HG03025 (cell line): ENCODE data around the gene IL34.
"Not testable (repeated sequence)": the region's sequence is repeated elsewhere in the genome, so short reads cannot be mapped to it uniquely, and the experiment has no call there.

Experiments used
- ATAC-seq: cut with Tn5 transposase; IDR thresholded peaks from one replicate; pipeline ENCODE4 v1.9.1; 2021; ENCODE audit warnings: mild to moderate bottlenecking, moderate library complexity; ENCODE audit not compliant: unreplicated experiment, low FRiP score

The IL34 gene

DNA sequence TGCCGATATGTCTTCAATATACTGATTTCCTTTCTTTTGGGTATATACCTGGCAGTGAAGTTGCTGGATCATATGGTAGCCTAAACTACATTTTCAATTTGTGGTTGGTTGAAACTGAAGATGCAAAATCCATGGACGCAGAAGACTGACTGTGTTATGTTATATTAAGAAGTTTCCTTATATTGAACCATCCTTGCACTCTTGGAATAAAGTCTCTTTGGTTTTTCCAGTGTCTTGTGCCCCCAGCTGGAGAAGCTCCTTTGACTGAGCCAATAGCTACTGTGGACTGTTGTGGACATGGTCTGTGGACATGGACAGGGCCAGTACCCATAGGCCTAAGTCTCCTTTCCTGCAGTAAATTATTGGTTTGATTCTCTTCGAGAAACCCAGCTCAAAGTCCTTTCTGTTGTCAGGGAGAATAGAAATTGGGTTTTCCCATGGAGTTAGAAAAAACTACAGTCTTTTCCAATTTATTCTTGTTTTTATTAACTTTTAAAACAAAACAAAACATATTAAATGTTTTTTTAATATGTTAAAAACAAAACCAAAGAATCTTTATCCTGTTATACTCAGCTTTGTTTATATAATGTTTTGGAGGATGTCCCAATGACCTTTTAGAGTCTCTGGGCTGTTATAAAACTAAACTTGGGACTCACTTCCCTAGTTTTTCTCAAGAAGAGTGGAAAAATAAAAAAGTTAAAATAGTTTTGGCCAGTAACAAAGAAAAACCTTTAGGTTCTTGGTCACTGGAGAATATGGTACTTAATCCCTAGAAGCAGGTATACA, 15.2 kb upstream of the IL34 start:
- ATAC-seq, result no peak

DNA sequence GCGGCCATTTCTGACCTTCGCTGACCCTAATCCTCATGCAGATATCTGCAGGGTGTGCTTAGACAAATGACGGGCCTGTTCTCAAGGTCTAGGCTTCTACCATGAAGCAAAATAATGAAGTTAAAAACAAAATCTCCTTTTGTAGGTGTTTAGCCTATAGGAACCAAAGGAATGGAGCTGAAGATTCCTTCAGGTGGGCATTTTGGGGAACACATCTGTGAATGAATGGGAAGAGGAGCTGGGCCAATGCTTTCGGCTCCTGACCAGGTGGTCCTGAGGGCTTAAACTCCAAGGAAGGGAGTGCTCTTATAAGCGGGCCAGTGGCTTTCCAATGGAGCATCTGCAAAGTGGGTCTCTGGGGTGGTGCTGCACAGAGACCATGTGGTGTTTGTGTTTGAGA, 14.1 kb upstream of the IL34 start:
- ATAC-seq, result no peak

DNA sequence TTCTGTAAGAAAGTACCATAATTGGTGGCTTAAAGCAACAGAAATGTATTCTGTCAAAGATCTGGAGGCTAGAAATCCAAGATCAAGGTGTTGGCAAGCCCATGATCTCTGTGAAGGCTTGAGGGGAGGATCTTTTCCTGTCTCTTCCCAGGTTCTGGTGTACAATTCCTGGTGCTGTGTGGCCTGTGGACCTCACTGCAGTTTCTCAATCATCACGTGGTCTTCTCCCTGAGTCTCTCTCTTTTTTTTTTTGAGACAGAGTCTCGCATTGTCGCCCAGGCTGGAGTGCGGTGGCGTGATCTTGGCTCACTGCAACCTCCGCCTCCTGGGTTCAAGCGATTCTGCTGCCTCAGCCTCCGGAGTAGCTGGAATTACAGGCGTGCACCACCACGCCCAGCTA, 12.7 kb upstream of the IL34 start:
- ATAC-seq, result not testable (repeated sequence)

DNA sequence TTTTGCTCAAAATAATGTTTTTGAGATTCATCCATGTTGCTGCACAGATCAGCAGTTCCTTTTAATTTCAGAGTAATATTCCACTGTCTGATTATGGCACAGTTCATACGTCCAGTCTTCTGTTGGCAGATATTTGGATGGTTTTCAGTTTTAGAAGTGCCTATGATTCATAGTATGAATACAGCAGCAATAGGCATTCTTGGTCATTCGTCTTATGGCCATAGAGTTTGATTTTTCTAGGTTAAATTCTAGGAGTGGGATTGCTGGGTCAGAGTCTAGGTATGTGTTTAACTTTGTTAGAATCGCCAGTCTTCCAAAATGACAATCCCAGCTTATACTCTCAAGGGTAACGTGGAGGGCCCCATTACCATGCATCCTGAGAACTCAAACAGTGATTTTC, 11.5 kb upstream of the IL34 start:
- no peak for ATAC-seq

DNA sequence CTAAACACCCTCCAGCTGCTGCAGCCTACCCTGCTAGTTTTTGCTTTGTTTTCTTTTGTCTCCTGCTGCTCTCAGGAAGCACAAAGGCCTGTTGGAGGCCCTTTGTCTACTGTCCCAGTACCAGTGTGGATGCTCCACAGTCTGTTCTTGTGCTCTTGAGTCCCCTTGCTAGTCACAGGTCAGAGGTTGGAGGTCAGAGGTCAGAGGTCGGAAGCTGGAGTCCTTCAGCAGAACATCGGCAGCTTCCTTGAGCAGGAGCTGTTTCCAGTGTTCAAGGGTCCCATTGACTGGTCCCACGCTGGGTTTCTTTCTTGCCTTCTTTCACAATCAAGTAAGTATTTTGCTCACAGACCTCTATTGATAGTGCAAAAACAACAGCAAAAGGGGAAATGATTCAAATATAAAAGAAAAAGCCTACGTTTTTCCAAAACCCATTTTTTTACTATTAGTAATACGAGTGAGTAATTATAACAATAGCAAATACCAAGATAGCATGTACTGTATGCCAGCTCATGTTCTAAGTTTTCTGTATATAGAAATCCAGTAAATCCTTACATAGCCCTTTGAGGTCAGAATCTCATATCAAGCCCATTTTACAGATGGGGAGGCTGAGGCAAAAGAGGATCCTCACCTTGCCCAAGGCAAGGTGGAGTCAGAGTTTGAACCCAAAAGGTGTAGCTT, 10.9 kb upstream of the IL34 start:
- no peak for ATAC-seq

DNA sequence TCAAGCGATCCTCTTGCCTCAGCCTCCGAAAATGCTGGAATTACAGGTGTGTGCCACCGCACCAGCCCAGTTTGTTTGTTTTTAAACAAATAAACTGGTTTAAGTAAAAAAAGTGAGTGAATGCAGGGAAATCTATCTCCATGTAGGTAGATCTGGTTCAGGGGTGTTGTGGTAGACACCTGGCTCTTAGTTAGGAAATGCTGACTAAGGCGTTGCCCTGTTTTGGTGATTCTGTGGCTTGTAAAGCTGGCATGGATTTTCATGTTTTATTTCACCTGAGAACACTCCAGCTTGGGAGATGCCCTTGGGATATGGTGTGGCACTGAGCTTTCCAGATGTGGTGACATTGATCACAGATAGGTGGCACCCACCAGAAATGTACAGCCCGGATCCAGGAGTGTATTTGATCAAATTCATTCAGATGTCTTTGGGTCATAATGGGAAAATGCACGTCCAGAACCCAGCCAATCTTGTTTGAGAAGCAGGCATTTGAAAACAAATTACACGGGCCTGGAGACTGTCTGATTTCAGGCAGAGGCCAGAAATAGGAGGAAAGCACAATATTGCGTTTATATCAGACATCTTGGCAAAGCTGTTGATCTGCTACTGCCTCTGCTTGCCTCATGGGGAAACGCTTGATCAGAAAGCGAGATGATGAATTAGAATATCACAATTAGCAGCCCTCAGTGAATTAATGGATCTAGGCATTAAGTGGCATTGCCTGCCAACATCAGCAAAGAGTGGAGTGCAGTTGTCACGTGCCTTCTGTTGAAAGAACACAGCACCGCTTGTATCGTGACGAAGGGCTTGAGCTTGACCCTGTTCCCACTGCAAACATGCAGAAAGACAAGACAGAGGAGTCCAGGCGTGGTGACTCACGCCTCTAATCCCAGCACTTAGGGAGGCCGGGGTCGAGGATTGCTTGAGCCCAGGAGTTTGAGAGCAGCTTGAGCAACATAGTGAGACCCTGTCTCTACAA, 7.3 kb upstream of the IL34 start:
- ATAC-seq, result no peak

DNA sequence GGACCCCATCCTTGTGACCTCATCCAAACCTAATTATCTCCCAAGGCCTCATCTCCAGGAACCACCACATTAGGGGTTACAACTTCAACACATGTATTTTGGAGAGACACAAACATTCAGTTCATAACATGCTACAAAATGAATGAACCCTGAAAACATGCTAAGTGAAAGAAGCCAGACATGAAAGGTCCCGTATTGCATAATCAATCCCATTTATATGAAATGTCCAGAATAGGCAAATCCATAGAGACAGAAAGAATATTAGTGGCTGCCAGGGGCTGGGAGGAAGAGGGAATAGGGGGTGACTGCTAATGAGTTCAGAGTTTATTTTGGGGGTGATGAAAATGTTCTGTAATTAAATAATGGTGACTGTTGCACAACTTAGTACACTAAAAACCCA, 3.7 kb upstream of the IL34 start:
- ATAC-seq, result no peak

DNA sequence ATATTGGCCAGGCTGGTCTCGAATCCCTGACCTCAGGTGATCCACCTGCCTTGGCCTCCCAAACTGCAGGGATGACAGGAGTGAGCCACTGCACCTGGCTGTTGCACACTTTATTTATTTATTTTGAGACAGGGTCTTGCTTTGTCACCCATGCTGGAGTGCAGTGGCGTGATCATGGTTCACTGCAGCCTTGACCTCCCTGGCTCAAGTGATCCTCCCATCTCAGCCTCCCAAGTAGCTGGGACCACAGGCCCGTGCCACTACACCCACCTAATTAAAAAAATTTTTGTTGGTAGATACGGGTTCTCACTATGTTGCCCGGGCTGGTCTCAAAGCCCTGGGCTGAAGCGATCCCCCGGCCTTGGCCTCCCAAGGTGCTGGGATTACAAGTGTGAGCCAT, 3.1 kb upstream of the IL34 start:
- ATAC-seq, result not testable (repeated sequence)

DNA sequence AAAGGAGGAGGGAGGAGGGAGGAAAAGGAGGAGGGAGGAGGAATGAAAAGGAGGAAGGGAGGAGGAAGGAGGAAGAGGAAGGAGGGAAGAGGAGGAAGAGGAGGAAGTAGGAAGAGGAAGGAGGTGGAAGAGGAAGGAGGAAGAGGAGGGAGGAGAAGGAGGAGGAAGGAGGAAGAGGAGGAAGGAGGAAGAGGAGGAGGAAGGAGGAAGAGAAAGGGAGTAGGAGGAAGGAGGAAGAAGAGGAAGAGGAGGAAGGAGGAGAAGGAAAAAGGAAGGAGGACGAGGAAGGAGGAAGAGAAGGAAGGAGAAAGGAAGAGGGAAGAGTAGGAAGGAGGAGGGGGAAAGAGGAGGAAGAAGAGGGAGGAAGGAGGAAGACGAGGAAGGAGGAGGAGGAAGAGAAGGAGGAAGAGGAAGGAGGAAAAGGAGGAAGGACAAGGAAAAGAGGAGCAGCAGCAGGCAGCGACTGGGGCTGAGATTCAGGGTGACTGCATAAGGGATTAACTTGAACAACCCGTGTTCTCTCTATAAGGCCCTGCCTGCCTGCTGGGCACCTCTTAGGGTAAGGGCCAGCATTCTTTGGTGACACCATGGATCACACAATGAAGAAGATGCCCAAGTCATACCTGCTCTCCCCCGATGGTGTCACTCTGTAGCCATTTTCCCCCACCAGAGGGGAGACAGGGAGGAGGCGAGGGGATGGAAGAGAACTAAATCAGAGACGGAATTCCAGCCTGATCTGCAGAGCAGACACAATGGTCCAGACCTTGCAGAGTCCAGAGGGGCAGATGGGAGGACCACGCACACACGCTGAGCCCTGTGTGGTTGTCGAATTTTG, 1.4 kb upstream of the IL34 start:
- no peak for ATAC-seq

DNA sequence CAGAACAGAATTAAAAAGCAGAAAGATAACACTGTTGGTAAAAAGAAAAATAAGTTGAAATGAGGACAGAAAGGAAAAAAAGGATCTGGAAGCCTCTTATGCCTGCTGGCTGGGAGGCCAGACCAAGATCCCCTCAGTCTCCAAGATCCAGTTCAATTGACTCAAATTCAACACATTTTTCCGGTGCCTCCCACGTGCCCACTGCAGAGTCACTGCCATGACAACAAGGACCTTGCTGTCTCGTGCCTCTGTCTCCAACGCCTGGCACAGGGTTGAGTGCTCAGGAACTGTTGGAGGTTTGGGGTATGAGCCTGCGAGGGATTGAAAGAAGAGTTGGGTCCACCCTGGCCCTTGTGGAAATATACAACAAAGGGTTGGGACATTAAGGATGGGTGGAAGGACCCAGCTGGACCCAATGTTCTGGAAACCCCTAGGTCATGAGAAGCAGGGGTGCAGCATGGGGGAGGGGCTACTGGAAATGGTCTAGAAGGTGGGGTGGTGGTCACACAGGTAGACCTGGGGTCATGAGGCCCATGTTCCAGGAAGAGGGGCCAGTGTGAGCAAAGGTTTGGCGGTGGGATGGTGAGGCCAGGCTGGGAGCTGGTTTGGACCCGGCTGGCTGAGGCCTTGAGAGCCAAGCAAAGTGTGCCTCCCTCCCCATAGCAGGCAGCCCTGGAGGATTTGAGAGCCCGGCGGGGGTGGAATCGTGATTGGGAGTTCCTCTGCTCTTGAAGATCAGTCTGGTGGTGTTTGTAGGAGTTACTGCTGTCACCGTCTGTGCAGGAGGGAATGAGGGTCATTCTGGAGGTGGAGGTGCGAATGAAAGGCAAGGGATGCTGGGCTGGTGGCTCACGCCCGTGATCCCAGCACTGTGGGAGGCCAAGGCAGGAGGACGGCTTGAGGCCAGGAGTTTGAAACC, 1.3 kb downstream of the IL34 start:
- no peak for ATAC-seq

DNA sequence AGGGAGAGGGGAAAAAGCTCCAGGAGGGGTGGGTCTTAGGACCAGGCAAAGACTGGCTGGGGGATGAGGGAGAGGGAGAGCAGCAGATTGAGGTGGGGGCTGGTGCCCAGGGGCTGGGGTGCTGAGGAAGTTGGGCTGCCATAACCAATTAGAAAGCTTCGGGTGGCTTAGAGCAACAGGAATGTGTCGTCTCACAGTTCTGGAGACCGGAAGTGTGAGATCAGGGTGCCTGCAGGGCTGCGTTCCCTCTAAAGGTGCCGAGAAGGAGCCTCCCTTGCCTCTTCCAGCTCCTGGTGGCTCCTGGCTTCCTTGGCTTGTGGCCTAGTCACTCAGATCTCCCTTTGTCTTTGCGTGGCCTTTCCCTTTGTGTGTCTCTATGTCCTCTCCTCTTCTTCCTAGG, 2.2 kb downstream of the IL34 start:
- ATAC-seq, result no peak

DNA sequence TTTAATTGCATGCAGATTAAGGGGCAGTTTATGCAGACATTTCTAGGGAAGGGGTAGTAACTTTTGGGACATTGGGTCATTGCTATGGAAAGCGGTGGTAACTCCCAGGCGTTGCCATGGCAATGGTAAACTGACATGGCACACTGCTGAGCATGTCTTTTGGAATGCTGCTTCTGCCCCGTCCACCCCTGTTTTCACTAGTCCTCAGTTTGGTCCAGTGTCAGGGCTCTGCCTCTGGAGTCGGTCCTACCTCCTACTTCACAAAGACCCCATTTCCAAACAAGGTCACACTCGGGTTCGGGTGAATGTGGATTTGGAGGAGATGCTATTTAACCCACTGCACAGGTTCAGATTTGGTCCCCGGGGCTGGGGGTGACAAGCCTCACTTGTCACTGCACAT, 2.9 kb downstream of the IL34 start:
- no peak for ATAC-seq

DNA sequence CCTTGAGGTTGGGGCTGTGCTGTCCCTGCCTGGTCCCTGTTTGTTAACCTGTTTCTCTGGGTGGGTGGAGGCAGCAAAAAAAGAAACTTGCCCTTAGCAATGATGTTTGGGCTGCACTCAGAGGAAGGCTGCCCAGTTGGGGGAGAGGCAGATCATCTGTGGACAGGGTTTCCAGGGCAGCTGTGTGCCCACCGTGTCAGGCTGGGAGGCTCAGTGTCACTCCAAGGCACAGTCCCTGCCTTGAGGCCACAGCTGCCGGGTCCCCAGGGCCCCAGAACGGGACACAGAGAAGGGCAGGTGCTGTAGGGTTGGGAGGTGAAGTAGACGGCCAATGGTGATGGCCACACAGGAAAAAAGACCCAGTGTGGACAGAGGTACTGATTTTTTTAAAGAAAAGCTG, 3.9 kb downstream of the IL34 start:
- no peak for ATAC-seq

DNA sequence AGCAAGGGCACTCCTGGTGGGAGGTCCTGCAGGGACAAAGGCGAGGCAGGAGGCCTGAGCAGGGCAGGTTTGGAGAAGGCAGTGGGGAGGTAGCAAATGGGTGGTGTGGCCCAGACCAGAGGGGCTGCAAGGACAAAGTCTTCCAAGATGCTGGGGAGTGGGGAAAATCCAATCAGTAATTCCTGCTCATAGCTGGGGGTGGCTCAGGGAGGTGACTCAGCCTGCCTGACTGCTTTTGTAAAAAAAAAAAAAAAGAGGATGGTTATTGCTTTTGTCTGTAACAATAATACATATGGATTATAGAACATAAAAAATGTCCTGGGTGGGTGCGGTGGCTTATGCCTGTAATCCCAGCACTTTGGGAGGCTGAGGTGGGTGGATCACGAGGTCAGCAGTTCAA, 5.2 kb downstream of the IL34 start:
- ATAC-seq, result no peak

DNA sequence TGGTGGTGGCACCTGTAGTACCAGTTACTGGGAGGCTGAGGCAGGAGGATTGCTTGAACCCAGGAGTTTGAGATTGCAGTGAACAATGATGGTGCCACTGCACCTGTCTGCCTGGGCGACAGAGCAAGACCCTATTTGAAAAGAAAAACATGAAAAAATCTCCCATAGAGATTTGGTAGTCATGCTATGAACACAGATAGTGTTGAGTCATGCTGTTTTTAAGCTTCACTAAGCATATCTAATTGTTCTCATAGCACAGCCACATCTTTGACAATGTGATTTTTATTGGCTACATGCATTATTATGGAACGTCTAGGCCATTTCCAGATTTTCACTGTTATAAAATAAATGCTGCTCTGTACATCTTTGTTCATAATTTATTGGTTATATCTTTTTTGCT, 6.0 kb downstream of the IL34 start:
- no peak for ATAC-seq

DNA sequence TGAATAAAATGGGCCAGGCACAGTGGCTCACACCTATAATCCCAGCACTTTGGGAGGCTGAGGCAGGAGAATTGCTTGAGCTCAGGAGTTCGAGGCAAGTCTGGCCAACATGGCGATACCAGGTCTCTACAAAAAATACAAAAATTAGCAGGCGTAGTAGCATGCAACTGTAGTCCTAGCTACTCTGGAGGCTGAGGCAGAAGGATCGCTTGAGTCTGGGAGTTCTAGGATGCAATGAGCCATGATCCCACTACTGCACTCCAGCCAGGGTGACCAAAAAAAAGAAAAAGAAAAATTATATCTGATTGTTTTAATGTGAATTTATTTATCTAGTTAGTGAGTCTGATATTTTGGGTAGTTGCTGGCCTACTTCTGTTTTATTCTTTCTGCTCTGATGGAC, 7.0 kb downstream of the IL34 start:
- ATAC-seq, result no peak

DNA sequence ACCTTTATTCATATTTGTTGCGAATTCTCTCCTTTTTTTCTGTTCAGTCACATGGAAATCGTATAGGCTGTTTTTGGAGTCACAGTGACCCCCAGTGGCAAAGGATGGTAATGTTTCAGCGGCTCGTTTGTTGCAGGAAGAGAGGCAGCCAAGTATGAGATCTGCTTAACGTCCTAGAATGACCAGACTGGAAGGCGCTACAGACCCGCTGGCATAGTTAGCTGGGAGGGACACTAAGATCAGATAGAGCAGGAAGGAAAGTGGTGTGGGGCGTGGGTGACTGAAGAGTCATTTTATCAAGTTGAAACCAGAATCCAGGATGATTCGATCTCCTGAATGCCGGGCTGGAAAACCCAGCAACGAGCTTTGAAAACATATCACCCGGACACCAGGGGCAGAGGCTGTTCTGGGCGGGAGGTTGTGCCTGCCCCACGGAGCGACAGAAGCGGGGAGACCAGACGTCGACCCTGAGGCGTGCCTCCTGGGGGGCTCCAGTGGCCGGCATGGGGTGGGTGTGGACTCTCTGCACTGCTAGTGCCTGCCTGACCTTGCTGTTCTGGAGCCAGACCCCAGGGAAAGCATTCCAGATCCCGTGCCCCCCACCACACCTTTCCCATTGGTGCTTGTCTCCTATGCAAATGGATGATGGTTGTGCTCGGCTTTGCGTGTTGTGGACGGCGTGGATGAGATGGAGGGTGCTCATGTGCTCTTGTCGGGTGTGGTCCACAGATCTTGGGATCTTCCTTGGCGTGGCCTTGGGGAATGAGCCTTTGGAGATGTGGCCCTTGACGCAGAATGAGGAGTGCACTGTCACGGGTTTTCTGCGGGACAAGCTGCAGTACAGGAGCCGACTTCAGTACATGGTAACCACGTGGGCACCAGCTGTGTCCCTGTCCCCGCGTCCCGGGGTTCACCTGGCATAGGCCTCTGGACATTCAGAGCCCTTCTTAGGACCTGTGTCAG, 7.7 kb downstream of the IL34 start:
- ATAC-seq, result no peak

DNA sequence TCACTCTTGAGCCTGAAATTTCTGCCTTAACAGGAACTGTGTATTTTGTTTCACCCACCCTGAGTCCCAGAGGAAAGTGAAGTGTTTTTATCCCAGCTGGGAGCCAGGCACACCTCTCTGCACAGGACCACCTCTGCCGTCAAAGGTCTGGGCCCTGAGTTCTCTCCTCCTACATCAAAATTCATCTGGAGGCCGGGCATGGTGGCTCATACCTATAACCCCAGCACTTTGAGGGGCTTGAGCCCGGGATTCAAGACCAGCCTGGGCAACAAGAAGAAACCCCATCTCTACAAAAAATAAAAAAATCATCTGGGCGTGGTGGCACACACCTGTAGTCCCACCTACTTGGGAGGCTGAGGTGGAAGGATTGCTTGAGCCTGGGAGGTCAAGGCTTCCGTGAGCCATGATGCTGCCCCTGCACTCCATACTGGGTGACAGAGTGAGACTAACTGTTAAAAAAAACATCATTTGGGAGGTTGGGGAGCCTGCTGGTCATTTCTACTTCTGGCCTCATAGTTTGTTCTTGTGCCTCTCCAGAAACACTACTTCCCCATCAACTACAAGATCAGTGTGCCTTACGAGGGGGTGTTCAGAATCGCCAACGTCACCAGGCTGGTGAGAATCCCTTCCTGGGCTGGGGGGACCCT, 9.8 kb downstream of the IL34 start:
- ATAC-seq, result no peak
